Measurements from ENCODE around the gene ARHGAP10. TPM values are rescaled to one million over a fixed set of nuclear protein-coding genes. Genes with fewer than 3 reads are reported as not detected.

The ARHGAP10 gene
- total RNA-seq, 1 experiment from 2014 or later, result 25.0 TPM

GRCh38 chr4:148056879-148057278 lies 325.0 kb downstream of the ARHGAP10 start:
- peak; percentile 27 to 49 for DNase-seq
- Histone ChIP-seq H3K4me1 (peaks cover 32% of the 10 kb centered on the region), H3K4me3 (no peak overlapping the region), H3K36me3 (no peaks in the 10 kb centered on the region), H3K27me3 (no peaks in the 10 kb centered on the region), H3K9me3 (replicated peaks) (no peaks in the 10 kb centered on the region), H3K27ac (no peak overlapping the region)

- Histone ChIP-seq H3K27ac (no peak overlapping the region), H3K27me3 (no peaks in the 10 kb centered on the region), H3K9me3 (replicated peaks) (no peaks in the 10 kb centered on the region), H3K36me3 (no peaks in the 10 kb centered on the region), H3K4me3 (no peak overlapping the region), H3K4me1 (peaks cover 35% of the 10 kb centered on the region)
- no peak for DNase-seq
Observed at GRCh38 chr4:148057516-148057915, 325.6 kb downstream of the ARHGAP10 start.

DNA sequence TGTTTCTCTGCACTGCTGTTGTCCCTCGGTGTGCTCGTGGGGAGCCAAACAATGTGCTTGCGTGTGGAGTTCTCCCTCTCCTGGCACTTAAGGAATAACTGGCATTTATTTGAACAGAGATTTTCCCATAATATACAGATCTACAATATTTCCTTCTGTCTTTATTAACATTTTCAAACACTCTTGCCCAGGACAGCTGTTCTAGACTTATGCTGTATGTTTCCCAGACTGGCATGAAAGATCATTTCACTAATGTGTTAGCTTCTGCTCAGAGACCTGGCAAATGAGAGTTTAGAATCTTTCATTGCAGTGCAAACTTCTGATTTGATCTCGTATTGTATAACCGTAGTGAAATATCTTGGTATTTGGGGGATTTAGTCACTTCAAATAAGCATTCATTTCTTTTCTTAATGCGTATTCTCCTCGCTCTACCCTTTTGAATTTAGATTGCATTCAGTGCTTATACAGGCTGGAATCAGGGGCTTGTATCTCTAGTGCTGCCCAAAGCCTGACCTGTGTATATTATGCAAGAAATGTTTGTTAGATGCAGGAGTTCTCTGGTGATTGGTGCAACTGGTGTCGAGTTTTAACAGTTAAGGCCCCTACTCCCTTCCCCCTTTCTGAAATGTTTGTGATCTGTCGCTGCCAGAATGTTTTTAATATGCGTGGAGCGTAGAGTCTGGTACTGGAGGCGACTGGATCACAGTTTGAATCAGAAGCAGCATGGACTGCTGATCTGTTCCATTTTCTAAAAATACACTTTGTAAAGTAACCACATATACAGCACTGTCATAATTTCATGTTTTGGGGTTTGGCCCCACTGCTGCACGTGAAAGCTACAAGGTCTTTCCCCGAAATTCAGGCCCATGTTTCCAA lies 326.3 kb downstream of the ARHGAP10 start:
- Histone ChIP-seq H3K27me3 (no peaks in the 10 kb centered on the region), H3K9me3 (replicated peaks) (no peaks in the 10 kb centered on the region), H3K4me3 (no peak overlapping the region), H3K27ac (no peak overlapping the region), H3K36me3 (no peaks in the 10 kb centered on the region), H3K4me1 (peaks cover 35% of the 10 kb centered on the region)
- no peak for DNase-seq

GRCh38 chr4:148059617-148060180 lies 327.8 kb downstream of the ARHGAP10 start:
- Histone ChIP-seq H3K27me3 (no peaks in the 10 kb centered on the region), H3K27ac (no peak overlapping the region), H3K9me3 (replicated peaks) (no peaks in the 10 kb centered on the region), H3K4me3 (no peak overlapping the region), H3K36me3 (no peaks in the 10 kb centered on the region), H3K4me1 (peaks cover 20% of the 10 kb centered on the region)
- DNase-seq, result no peak

DNA sequence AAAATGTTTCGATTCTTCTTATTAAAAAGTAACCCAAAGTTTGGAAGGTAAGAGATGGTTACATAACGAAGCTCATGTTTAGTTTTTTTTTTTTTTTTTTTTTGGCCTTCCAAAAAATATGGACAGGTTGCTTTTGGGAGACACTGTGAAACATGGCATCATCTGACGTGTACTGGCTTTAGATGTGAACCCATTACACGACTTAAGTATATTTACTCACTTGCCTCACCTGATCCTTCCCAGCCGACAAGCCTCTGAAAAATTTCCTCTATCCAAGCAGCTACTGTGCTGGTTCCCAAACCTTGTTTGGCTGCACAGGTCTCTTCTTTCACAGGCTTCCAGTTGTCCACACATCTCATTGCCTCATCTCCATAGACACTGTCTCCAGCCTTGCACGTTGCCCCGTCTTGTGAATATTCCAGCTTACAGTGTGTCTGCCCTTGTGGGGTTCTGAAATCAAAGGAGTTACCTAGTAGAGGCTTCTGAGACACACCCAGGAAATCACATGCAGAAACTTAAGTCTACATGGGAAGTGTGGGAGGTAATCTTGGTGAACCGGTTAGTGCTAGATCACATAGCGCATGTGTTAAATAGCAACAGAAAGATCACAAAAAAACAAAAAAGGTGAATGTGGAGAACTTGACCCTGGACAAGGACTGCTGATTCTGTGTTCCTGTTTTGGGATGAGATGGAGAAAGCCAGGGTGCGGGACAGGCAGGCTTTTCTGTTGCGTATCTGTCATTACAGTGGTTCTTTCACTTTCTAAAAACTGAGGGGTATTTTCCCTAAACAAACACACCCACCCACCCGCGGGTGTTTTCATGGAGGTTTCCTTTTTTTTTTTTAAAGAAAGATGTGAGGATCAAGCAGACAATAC lies 328.6 kb downstream of the ARHGAP10 start:
- Histone ChIP-seq H3K36me3 (no peaks in the 10 kb centered on the region), H3K4me3 (no peak overlapping the region), H3K27me3 (no peaks in the 10 kb centered on the region), H3K4me1 (peaks cover 16% of the 10 kb centered on the region), H3K9me3 (replicated peaks) (no peaks in the 10 kb centered on the region), H3K27ac (no peak overlapping the region)
- no peak for DNase-seq

DNA sequence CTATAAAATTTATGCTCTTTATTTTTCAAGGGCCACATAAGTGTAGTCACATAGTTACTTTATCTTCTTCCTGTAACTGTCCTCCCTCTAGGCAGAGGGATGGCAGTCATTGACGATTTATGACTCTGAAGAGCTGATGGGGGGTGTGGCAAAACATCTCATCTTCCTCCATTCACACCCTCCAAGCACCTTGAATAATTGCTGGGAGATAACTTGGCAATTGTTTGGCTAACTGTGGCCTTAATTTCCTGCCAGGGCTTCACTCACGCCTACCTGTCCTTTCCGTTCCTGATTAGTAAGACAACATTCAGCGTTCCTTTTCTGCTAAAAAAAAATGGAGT lies 329.2 kb downstream of the ARHGAP10 start:
- DNase-seq, result no peak
- no peak overlapping the region for H3K4me3 ChIP-seq
- peaks cover 16% of the 10 kb centered on the region for H3K4me1 ChIP-seq
- no peaks in the 10 kb centered on the region for H3K27me3 ChIP-seq
- no peaks in the 10 kb centered on the region for H3K9me3 ChIP-seq (replicated peaks)
- no peak overlapping the region for H3K27ac ChIP-seq
- H3K36me3 ChIP-seq, result no peaks in the 10 kb centered on the region

- Histone ChIP-seq H3K27ac (no peak overlapping the region), H3K4me1 (peaks cover 12% of the 10 kb centered on the region; the same call in 1 of the 2 replicates), H3K36me3 (no peaks in the 10 kb centered on the region), H3K9me3 (replicated peaks) (no peaks in the 10 kb centered on the region), H3K4me3 (no peak overlapping the region), H3K27me3 (no peaks in the 10 kb centered on the region)
- DNase-seq, result no peak
Observed at GRCh38 chr4:148061795-148062194, 329.9 kb downstream of the ARHGAP10 start.

- H3K9me3 ChIP-seq (replicated peaks), result no peaks in the 10 kb centered on the region
- H3K4me1 ChIP-seq, result peaks cover 8% of the 10 kb centered on the region; the same call in 1 of the 2 replicates
- H3K27me3 ChIP-seq, result no peaks in the 10 kb centered on the region
- DNase-seq, result peak in 1 of 2 experiments; percentile 33
- no peak overlapping the region for H3K27ac ChIP-seq
- no peaks in the 10 kb centered on the region for H3K36me3 ChIP-seq
- H3K4me3 ChIP-seq, result no peak overlapping the region
Observed at GRCh38 chr4:148062301-148062950, 330.5 kb downstream of the ARHGAP10 start.

GRCh38 chr4:148064451-148064850 lies 332.6 kb downstream of the ARHGAP10 start:
- no peak for DNase-seq
- H3K9me3 ChIP-seq (replicated peaks), result no peaks in the 10 kb centered on the region
- no peaks in the 10 kb centered on the region for H3K27me3 ChIP-seq
- peaks cover 16% of the 10 kb centered on the region; the same call in 1 of the 2 replicates for H3K4me1 ChIP-seq
- H3K4me3 ChIP-seq, result no peak overlapping the region
- H3K27ac ChIP-seq, result no peak overlapping the region
- H3K36me3 ChIP-seq, result no peaks in the 10 kb centered on the region

- peaks cover 16% of the 10 kb centered on the region; the same call in 1 of the 2 replicates for H3K4me1 ChIP-seq
- H3K27me3 ChIP-seq, result no peaks in the 10 kb centered on the region
- H3K4me3 ChIP-seq, result no peak overlapping the region
- no peak overlapping the region for H3K27ac ChIP-seq
- no peaks in the 10 kb centered on the region for H3K9me3 ChIP-seq (replicated peaks)
- H3K36me3 ChIP-seq, result no peaks in the 10 kb centered on the region
- no peak for DNase-seq
Observed at GRCh38 chr4:148065075-148065474, 333.2 kb downstream of the ARHGAP10 start.

GRCh38 chr4:148067301-148067916 lies 335.5 kb downstream of the ARHGAP10 start:
- Histone ChIP-seq H3K27me3 (no peaks in the 10 kb centered on the region), H3K36me3 (0 out of 2 replicates have a peak, but pooled peaks cover 2% of the 10 kb centered on the region), H3K4me3 (no peak overlapping the region), H3K9me3 (replicated peaks) (no peaks in the 10 kb centered on the region), H3K27ac (no peak overlapping the region), H3K4me1 (peaks cover 14% of the 10 kb centered on the region; the same call in 1 of the 2 replicates)
- DNase-seq, result no peak

- Histone ChIP-seq H3K4me3 (no peak overlapping the region), H3K9me3 (replicated peaks) (no peaks in the 10 kb centered on the region), H3K27me3 (no peaks in the 10 kb centered on the region), H3K36me3 (0 out of 2 replicates have a peak, but pooled peaks cover 4% of the 10 kb centered on the region), H3K27ac (no peak overlapping the region), H3K4me1 (peaks cover 8% of the 10 kb centered on the region; the same call in 1 of the 2 replicates)
- DNase-seq, result peak; percentile 24 to 52
Observed at GRCh38 chr4:148068065-148068911, 336.4 kb downstream of the ARHGAP10 start.
